ENCODE results near the gene CRYGN.

CRYGN gene, protein sequence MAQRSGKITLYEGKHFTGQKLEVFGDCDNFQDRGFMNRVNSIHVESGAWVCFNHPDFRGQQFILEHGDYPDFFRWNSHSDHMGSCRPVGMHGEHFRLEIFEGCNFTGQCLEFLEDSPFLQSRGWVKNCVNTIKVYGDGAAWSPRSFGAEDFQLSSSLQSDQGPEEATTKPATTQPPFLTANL

DNA sequence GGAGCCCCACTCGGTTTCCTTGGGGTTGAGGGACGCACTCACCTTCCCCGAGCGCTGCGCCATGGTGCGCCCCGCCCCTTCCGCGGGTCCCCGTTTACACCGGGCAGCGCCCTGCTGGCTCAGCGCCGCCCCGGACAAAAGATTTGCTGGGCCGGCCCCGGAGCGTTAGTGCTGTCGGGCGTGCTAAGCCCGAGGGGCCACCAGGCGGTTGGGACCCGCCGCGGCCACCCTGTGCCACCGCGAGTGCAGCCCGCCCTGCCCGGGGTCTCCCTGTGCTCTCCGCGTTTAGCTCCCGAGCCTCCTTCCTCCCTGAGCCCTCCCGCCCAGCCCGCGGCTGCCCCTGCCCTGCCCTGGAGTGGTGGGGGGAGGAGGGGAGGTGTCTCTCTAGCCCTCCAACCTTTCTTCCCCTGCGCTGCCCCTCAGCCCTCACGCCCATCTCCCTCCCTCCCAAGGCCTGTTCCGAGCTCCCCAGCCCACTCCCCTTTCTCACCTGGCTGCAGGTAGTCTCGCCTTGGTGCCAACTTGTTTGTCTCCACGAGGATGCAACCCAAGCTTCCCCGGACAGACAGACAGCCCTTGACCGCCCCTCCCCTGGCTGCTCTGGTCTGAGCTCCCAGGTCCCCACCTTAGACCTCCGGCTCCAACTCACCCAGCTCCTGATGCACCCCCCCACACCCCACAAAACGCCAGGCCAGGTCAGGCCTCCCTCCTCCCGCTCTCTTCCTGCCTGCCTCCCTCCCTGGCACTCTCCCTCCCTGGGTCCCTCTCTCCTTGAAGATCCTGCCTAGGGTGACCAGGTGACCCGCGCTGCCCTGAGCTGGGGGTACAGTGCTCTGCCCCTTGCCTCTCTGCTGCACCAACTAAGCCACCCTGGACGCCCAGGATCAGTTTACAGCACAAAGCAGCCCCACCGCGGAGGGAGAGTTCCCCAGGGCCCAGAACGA lies at the start of gene CRYGN:
Gene CRYGN, minus strand, starts transcription at position 287 of the 944 bp plus-strand sequence. Its CDS starts 224 bp downstream, at position 63.
- TF ChIP-seq, protein P1, sequence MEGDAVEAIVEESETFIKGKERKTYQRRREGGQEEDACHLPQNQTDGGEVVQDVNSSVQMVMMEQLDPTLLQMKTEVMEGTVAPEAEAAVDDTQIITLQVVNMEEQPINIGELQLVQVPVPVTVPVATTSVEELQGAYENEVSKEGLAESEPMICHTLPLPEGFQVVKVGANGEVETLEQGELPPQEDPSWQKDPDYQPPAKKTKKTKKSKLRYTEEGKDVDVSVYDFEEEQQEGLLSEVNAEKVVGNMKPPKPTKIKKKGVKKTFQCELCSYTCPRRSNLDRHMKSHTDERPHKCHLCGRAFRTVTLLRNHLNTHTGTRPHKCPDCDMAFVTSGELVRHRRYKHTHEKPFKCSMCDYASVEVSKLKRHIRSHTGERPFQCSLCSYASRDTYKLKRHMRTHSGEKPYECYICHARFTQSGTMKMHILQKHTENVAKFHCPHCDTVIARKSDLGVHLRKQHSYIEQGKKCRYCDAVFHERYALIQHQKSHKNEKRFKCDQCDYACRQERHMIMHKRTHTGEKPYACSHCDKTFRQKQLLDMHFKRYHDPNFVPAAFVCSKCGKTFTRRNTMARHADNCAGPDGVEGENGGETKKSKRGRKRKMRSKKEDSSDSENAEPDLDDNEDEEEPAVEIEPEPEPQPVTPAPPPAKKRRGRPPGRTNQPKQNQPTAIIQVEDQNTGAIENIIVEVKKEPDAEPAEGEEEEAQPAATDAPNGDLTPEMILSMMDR (IDR thresholded peaks at IDR 0.05; ENCODE audit: insufficient read depth, missing control alignments) = no peak
- DNase-seq (ENCODE audit: insufficient read length, low spot score) = no peak
- no peak for FAIRE-seq

DNA sequence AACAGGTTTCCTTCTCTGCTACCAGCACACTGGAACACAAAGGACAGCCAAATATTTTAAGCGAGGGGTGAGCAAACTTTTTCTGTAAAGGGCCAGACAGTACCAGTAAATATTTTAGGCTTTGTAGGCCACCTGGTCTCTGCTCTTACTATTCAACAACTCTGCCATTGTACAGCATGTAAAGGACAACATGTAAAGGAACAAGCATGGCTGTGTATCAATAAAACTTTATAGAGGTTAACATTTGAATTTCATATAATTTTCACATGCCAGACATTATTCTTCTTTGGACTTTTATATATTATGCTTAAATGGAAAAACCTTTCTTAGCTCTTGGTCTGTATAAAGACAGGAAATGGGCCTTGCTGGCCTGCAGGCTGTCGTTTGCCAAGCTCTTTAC lies 49.6 kb upstream of the CRYGN start:
- FAIRE-seq (no peak), DNase-seq (ENCODE audit: insufficient read length, low spot score) (no peak)
- TF ChIP-seq, protein P1 (IDR thresholded peaks at IDR 0.05; ENCODE audit: insufficient read depth, missing control alignments) = no peak

DNA sequence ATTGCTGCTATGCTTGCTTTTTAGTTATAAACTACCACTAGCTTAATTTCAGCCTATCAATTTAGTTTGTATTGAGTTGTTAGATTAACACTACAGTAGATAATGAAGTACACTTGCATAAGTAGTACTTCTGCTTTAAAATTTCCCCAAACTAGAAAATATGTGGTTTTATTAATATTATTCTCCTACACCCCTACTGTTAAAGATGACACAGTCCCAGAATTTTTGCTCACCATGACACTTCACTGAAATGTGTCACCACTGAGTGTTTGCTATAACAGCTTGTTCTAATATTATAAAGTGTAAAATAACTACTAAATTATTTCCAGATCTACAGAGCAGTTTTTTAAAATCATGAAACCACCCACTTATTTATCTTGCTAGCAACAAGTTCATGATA lies 48.2 kb upstream of the CRYGN start:
- TF ChIP-seq, protein P1 (IDR thresholded peaks at IDR 0.05; ENCODE audit: insufficient read depth, missing control alignments) = no peak
- FAIRE-seq (no peak), DNase-seq (ENCODE audit: insufficient read length, low spot score) (no peak)

DNA sequence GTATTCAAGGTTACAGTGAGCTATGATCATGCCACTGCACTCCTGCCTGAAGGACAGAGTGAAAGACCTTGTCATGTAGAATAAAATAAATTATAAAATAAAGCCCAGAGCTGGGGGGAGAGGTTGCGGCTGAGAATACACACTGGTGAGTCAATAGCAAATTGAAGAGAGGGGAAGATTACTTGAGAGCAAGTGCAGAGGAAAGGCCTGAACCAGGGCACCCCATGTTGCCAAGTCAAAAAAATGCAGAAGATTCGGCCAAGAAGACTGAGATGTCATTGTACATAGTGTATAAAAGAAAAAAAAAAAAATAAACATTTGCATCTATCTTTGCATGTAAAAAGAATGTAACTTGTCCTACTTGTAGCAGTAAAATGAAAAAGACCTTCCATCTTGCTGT lies 47.3 kb upstream of the CRYGN start:
- DNase-seq (ENCODE audit: insufficient read length, low spot score) = no peak
- no peak for FAIRE-seq

DNA sequence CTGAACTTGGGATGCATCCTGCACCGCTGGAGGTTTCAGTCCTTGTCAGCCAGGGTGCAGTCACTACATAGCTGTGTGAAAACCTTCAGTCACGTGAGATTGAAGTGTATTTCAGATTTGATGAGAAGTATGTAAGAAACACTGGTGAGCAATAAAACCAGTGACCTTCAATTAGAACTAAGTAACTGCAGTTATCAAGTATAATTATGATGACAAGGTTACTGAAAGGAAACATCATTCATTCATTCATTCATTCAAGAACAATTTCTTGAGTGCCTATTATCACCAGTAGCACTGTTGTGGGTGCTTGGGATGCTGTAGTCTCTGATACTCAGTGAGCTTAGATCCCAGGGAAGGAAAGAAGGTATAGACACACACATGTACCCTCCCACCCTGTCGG lies 46.1 kb upstream of the CRYGN start:
- no peak for FAIRE-seq
- TF ChIP-seq, protein P1 (IDR thresholded peaks at IDR 0.05; ENCODE audit: insufficient read depth, missing control alignments) = no peak
- no peak for DNase-seq (ENCODE audit: insufficient read length, low spot score)

More for the DNA sequence above, 47.3 kb upstream of the CRYGN start:
- TF ChIP-seq, protein P1 (IDR thresholded peaks at IDR 0.05; ENCODE audit: insufficient read depth, missing control alignments) = no peak

DNA sequence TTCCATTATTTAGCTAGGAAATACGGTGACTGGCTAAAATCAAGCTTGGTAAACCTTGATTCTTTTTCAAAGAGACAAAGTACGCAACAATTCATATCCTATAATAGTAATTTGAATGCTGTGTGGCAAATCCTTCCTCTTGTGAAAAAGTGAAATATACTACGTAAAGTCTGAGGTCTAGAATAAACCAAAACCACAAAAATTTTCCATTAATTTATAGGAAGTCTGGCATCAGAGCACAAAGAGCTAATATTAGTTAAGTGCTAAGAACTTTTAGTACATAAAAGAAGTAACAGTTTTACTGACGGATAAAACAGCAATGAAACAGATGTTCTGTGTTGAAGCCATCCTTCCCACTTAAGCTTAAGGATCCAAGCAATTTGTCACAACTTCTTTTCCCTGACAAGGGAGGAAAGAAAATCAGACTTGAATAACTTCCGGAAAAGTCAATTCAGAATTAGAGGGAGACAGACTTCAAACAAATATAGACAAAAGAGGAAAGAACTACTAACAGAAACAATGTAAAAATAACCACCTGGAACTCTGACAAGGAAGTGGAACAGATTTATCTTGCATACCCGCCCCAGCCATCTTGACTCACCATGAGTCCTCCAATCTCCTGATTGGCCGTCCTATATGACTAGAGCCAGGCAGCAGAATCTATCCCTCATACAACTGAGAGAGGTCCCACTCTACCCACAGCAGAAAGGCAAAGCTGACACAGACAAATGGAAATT lies 45.2 kb upstream of the CRYGN start:
- TF ChIP-seq, protein P1 (IDR thresholded peaks at IDR 0.05; ENCODE audit: insufficient read depth, missing control alignments) = no peak
- DNase-seq (ENCODE audit: insufficient read length, low spot score) (no peak), FAIRE-seq (no peak)

All from D721Med (cell line).